HG02571 (cell line): ENCODE data around the gene PPP2R5C.
"Not testable (repeated sequence)": the region's sequence is repeated elsewhere in the genome, so short reads cannot be mapped to it uniquely, and the experiment has no call there.

Experiments
- ATAC-seq: cut with Tn5 transposase; IDR thresholded peaks from one replicate; pipeline ENCODE4 v1.9.1; 2021; ENCODE audit warnings: mild to moderate bottlenecking, moderate library complexity; ENCODE audit not compliant: unreplicated experiment

The PPP2R5C gene

DNA sequence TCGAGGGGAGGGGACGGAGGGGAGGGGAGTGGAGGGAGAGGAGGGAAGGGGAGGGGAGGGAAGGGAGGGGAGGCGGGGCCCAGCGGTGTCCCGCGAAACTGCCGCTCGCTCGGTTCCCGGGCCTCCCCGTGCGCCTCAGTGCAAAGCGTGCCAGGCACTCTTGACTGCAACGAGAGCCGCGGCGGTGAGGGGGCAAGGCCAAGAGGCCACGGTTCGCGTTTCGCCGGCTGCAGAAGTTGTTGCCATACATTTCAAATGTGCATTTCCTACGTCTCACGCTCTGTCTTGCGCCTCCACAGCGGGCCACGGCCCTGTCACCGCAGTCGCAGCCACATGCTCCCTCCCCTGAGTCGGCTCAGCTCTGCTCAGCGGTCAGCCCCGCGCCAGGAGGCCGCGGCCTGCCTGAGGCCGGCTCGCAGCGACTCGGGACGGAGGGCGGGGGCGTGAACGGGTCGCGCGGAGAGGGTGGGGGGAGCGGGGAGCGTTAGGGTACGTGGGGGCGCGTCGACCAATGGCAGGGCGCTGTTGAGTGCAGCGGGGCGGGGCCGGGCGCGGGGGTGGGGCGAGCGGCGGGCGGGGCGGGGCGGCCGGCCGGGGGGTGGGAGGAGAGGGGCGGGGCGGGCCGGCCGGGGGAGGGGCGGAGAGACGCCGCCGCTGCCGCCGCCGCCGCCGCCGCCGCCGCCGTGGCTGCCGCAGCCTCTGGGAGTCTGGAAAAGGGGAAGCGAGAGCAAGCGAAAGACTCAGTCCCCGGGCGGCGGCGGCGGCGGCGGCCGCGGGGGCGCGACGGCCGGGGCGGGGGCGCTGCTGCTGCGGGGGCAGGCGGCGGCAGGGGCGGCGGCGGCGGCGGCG, at the start of gene PPP2R5C:
Gene PPP2R5C (plus strand): TSS at position 678 of the 849 bp plus-strand sequence. CDS start 185 bp downstream, outside the sequence.
- ATAC-seq: peak; percentile 55

DNA sequence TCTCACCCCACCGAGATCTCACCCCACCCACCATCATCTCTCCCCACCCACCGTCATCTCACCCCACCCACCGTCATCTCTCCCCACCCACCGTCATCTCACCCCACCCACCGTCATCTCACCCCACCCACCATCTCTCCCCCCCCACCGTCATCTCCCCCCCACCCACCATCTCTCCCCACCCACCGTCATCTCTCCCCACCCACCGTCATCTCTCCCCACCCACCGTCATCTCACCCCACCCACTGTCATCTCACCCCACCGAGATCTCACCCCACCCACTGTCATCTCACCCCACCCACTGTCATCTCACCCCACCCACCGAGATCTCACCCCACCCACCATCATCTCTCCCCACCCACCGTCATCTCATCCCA, 49.7 kb upstream of the PPP2R5C start:
- ATAC-seq: not testable (repeated sequence)

DNA sequence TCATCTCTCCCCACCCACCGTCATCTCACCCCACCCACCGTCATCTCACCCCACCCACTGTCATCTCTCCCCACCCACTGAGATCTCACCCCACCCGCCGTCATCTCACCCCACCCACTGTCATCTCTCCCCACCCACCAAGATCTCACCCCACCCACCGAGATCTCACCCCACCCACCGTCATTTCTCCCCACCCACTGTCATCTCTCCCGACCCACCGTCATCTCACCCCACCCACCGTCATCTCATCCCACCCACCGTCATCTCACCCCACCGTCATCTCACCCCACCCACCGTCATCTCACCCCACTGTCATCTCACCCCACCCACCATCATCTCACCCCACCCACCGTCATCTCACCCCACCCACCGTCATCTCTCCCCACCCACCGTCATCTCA, 49.2 kb upstream of the PPP2R5C start:
- not testable (repeated sequence) for ATAC-seq

DNA sequence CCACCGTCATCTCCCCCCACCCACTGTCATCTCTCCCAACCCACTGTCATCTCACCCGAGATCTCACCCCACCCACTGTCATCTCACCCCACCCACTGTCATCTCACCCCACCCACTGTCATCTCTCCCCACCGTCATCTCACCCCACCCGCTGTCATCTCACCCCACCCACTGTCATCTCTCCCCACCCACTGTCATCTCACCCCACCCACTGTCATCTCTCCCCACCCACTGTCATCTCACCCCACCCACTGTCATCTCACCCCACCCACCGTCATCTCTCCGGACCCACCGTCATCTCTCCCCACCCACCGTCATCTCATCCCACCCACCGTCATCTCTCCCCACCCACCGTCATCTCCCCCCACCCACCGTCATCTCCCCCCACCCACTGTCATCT, 48.4 kb upstream of the PPP2R5C start:
- not testable (repeated sequence) for ATAC-seq

DNA sequence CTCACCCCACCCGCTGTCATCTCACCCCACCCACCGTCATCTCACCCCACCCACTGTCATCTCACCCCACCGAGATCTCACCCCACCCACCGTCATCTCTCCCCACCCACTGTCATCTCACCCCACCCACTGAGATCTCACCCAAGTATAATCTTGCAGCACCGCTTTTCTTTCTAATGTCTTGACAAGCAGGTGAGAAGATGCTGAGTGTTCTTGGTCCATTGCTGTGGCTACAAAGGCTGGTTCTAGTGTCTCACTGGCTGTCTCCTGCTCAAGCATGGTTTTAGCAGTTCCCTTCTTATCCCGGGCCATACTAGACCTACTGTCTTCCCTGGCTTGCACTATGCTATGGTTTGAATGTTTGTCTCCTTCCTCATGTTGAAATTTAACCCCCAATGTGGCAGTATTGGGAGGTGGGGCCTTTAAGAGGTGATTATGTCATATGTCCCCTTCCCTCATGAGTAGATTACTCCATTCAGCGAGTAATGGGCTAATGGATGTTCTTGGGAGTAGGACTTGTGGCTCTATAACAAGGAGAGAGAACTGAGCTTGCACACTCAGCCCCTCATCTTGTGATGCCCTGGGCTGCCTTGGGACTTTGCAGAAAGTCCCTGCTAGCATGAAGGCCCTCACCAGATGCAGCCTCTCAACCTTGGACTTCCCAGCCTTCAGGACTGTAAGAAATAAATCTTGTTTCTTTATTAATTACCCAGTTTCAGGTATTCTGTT, 47.7 kb upstream of the PPP2R5C start:
- no peak for ATAC-seq

DNA sequence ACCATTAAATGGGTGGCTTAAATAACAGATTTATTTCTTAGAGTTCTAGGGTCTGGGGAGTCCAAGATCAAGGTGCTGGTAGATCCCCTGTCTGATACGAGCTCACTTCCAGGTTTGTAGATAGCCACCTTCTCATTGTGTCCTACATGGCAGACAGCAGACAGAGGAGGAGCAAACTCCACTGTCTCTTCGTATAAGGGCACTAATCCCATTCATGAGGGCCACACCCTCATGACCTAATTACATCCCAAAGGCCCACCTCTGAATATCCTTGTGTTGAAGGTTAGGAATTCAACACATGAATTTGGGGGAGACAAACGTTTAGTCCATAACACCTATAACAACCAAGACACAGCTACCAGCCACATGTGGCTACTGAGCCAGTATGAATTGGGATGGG, 47.1 kb upstream of the PPP2R5C start:
- no peak for ATAC-seq

DNA sequence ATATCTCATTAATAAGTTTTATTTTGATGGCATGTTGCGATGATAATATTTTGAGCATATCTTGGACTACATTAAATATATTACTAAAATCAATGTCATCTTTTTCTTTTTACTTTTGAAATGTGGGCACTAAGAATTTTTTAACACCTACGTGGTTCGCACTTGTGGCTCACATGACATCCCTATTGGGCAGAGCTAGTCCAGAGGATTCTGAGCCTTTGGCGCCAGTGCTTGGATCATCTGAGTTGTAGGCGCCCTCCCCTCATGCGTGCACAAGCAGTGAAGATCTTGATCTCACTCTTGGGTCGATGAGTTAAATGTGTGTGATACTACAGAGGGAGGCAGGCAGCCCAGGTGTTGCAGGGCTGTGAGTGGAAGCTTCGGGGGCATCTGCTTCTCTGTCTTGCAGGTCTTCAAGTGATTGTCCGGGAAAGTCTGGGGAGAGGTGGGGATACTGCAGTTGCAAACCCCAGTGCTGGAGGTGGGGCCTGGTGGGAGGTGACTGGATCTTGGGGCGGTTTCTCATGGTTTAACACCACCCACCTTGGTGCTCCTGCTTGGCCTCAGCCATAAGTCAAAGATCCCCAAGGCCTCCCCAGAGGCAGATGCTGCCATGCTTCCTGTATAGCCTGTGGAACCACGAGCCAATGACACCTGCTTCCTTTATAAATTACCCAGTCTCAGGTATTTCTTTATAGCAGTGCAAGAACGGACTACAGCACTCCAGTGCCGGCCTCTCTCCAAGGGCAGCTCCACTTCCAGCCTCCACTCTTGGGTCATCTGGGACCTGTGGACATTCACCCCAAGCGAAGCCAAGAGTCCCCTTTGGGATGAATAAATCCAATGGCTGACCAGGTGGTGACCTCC, 46.1 kb upstream of the PPP2R5C start:
- no peak for ATAC-seq

DNA sequence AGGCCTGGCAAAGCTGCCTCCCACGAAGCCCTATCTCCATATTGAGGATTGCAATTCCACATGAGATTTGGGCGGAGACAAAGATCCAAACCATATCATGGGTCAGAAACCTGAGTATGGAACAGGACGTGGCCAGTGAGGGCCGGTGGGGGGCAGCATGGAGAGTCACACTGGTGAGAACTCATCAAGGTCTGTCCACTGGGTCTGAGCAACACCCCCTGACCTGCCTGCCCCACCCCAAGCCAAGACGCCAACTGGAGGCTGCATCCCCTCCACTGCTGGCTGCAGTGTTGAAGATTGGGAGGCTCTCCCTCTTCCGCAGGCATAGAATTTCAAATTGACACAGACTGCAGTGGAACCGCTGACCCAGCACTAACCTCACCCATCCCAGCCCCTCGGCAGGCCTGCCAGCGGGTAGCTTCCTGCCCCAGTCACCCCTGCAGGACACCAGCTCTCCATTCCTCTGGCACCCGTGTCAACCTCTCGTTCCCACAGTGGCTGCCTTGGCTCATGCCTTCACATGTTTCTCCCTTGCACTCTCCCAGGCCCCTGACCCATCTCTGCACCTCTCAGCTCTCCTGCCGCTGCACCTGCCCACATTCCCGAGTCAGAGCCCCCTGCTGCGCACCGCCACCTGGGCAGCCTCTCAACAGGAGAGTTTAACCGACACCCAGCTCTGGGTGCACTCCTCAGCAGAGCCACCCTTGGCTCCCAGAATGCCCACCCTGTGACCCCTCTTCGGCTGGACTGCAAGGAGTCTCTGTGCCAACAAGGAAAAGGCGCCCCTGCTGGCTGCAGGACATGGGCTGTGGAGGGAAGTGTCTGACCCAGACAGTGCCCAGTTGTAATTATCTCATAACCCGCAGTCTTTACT, 45.2 kb upstream of the PPP2R5C start:
- ATAC-seq: no peak

DNA sequence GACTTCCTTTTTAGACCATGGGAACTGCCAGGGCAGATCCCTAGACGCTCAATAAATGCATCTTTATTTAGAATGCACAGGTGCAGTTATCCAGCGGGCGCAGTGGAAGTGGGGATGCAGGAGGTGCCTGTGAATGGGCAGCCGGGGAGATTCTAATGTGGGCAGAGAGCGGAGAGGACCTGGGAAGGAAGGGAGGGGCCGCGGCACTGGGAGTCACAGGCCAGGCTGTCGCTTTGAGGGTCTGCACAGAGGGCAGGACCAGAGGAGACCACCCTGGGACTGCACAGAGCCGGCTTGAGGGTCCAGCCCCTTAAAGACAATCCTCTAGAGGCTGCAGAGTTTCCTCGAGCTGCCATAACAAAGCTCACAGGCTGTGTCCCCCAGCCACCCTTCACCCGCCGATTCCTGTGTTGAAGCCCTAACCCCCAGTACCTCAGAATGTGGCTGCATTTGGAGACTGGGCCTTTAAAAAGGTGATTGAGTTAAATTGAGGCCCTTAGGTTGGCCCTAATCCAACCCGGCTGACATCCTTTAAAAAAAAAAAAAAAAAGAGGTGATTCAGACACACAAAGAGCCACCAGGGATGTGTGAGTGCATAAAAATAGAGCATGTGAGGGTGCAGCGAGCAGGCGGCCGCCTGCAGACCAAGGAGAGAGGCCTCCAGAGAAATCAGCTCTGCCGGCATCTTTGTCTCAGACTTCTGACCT, 44.4 kb upstream of the PPP2R5C start:
- no peak for ATAC-seq

DNA sequence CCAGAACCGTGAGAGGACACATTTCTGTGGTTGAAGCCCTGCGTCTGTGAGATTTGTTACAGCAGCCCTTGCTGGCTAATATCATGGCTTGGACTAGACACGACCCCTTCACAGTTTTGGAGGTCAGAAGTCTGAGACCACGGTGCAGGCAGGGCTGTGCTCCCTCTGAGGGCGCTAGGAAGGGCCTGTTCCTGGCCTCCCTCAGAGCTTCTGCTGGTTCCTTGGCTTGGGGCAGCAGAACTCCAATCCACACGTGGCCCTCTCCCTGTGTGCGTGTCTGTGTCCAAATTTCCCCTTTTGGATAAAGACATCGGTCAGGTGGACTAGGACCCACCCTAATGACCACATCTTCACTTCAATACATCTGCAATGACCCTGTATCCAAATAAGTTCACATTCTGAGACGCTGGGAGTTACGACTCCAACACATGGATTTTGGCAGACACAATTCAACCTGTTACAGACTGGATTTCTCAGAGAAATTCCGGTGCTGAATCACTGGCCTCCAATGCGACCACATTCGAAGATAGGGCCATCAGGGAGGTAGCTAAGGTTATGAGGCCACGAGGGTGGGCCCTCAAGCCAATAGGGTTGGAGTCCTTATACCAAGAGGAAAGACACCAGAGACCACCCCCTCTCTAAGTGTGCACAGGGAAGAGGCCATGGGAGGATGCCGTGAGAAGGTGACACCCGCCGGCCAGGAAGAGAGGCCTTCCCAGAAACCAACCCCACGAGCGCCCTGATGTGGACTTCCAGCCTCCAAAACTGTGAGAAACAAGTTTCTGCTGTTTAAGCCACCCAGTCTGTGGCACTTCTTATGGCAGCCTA, 43.6 kb upstream of the PPP2R5C start:
- ATAC-seq: no peak

DNA sequence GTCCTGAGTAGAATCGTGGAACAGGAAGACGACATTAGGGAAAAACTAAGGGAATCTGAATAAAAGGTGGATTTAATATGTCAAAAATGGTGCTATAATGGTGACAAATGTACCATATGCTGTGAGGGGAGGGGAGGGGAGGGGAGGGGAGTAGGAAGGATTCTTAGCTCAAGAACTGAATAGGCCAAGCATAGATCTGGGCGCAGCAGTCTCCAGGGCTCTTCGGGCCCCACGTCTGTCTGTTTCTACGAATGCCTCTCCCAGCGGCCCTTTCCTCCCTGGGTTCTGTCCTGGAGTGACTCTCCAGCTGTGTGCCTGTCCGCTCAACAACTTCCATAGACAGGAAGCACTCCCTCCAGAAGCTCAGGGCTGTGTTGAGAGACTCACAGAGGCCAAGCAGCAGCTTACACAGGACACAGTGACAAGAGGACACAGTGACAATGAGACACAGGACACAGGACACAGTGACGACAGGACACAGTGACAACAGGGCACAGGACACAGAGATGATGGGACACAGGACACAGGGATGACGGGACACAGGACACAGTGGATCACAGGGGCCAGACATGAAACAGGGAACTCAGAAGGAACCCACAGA, 42.4 kb upstream of the PPP2R5C start:
- no peak for ATAC-seq

DNA sequence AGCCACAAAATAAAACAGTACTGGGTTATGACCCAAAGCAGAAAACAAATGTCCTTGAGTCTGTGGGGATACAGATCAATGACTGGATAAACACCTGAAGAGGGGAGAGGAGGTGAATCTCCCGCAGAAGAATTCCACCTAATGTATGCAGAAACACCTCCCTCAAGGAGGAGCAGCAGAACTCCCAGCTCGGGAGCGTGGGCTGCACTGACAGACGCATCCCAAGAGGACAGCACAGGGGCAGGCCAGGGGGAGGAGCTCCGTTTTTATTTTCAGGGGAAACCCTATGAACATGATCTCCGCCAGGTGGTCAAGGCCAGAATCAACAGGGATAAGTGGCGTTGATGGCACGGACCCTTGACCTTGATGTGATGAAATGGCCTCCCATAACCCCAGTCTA, 41.8 kb upstream of the PPP2R5C start:
- no peak for ATAC-seq

DNA sequence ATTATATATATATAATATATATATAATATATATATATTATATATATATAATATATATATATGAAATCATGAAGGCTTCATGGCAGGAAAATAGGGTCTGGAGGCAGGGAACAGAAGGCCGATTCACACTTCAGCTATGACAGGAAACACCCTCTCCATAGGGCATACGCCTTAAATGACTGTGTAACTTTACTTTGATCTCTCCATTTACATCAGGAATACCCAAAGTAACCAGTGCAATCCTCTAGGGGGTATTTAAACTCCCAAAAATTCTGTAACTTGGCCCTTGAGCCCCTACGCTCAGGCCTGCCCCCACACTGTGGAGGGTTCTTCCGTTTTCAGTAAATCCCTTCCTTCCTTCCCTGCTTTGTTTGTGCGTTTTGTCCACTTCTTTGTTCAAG, 40.4 kb upstream of the PPP2R5C start:
- ATAC-seq: no peak

DNA sequence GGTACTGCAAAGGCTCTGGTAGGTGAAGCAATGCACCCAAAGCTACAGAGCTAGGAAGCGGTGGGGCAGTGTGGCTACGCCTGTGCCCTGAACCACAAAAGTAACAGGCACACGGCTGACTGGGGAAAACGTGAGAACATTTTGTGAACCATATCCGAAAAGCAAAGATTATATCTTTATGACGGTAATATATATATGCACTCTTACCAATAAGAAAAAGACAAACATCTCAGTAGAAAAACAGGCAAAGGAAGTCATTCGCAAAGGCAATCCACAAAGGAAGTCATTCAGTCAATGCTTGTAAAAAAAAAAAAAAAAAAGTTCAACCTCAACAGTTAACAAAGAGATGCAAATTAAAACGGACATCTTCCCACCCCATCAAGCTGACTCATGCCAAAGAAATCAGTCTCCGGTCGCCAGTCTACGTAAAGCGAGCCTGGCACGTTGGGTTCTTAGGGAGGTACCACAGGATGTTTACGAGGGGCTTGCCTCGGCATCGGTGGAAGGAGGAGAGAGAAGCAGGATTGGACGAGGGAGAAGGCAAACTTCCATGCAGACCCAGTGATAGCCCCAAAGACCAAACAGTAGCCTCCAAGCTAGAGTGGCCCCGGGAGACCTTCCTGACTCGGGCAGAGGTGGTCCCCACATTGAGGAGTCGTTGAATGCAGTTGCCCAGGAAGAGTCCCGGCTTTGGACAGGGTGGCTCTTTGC, 39.4 kb upstream of the PPP2R5C start:
- no peak for ATAC-seq

DNA sequence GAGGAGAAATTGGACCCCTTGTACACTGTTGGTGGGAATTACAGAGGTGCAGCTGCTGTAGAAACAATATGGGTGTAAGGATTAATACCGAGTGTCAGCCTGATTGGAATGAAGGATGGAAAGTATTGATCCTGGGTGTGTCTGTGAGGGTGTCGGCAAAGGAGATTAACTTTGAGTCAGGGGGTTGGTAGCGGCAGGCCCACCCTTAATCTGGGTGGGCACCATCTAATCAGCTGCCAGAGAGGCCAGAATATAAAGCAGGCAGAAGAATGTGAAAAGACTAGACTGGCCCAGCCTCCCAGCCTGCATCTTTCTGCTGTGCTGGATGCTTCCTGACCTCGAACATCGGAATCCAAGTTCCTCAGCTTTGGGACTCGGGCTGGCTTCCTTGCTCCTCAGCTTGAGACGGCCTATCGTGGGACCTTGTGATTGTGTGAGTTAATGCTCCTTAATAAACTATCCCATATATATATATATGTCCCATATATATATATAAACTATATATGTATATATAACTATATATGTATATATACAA, 38.4 kb upstream of the PPP2R5C start:
- ATAC-seq: no peak

DNA sequence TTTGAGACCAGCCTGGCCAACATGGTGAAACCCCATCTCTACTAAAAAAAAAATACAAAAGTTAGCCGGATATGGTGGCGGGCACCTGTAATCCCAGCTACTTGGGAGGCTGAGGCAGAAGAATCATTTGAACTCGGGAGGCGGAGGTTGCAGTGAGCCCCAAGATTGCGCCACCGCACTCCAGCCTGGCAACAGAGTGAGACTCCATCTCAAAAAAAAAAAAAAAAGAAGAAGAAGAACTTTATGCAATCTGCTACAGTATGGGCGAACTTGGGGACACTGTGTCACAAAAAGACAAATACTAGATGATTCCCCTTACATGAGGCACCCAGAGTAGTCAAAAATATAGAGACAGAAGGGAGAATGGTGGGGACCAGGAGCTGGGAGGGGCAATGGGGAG, 35.9 kb upstream of the PPP2R5C start:
- not testable (repeated sequence) for ATAC-seq

DNA sequence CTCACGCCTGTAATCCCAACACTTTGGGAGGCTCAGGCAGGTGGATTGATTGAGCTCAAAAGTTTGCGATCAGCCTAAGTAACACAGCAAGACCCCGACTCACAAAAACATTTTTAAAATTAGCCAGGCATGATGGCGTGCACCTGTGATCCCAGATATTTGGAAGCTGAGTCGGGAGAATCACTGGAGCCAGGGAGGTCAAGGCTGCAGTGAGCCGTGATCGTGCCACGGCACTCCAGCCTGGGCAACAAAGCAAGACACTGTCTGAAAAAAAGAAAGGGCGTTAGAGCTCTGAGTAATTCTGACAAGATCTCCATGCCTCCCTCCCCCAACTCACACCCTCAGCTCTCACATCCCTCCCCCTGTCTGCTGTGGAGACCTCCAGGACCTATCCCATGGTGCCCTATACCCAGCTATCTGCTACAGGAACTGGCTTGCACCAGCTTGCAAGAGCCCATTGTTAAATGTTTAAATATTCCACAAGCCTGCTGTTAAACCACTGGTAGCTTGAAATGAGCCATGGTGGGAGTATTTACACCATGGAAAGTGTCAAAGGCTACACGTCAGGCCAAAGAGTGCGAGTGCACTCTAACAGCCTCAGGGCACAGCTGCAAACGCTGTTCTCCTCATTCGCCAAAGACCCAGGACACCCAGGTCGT, 35.1 kb upstream of the PPP2R5C start:
- no peak for ATAC-seq
